Activated T-cell treated with anti-CD3 and anti-CD28 coated beads for 48 hours (primary cell): ENCODE data around the gene ACKR3.

ENCODE experiments used
- DNase-seq: peaks from one replicate; pipeline ENCODE4 v3.0.0-alpha.2; 2020; ENCODE audit warnings: low read depth

The ACKR3 gene

DNA sequence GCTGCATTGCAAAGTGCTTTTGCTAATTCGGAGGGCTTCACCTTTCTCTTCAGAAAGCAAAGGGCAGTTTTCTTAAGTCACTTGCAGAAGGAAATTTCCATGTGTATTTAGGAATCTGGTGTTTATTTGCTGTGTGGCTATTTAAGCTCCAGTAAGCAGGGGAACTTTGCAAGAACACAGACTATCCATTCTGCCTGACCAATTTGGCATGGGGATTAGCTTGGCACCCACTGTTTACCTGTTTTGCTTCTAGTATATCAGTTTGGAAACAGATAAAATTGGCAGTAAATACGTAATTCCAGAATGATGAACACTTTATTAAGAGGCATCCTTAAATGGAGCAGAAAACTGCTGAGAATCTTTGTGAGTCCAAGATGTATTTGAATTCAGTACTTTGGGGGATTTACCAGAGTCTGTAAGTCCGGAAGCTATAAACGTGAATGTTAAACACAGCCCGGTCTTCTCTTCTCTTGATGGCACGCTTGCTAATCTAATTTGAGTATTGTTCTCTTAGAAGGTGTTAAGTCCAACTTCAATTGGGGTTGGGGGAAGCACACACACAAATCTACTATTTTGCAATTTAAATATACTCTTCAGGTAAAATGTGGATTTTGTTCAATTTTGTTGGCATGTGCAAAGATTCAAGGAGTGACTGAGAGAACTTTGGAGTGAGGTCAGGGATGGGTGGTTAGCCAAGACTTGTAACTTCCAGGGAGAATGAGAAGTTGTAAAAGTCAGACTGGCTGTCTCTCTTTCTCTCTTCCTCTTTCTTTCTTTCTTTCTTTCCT, 650 bp downstream of the ACKR3 start:
- no peak for DNase-seq

DNA sequence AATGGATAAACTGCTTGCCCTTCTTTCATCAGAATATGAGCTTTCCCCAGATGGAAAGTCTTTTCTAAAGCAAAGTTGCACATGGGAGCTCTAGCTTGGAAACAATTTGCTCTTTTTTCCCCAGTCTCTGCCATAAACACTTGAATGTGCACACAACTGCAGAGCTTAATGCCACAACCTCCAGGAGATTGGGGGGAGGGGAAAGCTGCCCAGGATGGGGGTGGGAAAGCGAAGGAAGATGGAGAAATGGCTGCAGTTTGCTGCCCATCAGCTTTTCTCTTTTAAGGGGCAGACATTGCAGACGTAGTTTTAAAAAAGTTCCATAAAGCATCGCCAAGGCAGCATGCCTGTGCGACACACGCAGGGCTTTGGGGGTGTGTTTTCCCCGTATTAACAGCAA, 1.5 kb downstream of the ACKR3 start:
- no peak for DNase-seq

DNA sequence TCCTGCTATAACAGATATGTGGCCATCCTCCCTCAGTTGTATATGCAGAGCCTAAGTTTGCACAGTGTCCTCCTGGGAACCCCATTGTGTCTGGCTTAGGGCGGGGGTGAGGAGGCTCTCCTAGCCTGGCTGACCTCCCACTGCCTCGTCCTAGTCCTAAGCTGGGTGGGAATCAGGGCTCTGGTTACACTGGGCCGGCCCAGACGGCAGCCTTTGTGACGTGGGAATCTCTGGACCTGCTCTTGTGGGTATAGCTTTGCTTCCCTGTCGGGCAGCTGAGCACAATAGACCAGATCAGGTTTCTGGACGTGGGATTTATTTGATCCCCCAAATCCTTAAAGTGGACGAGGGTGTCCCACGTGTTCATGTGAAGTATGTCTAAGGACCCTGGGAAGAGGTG, 2.9 kb downstream of the ACKR3 start:
- DNase-seq = no peak

DNA sequence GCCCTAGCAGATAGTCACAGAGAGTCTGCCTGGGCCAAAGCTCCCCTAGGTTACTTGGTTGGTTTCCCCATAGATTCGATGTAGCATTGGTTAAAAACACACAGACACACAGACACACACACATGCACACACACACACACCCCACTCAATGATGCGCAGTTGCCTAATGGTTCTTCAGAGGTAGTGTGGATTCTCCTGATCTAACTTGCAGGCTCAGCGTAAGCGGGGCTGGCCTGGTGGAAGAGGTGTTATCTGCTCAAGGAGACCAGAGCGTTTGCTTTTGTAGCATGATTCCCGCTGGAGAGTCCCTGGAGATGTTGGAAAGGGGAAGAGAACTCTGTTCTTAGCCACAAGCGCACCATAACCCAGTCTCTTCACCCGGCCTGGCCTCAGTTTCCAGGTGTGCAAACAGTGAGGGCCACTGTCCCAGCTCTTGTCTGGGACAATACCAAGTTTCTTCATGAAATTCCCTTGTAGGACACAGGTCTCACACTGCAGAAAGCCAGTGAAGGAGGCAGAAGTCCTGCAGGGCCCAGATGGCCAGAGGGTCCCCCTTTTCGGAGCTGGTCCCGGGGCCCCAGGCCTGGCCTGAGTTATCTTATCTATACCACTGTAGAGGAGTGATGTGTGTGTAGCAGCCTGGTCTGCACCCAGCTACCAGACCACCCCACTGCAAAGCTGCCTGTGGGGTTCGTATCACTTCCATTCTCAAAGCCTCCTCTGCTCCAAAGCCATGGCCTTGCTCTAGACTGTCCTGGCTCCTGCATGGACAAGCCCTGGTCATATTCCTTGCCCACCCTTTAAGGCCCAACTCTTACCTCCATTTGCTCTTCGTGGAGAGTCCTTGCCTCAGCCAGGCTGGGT, 3.7 kb downstream of the ACKR3 start:
- no peak for DNase-seq

DNA sequence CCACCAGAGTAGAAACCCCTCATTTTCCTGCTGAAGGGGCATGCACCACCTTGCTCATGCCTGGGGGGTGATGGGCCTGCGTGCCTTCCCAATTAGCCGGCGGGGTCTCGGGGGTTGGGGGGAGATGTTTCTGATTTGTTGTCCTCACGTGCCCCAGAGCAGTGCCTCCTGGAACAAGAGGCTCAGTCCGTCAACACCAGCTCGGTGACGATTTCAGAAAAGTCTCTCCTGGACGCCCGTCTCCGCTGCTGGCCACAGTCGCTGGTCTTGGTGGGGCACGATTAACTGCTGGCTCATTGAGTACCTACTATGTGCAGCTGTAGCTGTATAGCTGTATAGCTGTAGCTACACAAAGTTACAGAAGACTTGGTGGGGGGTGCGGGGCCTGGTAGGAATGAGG, 4.4 kb downstream of the ACKR3 start:
- no peak for DNase-seq

DNA sequence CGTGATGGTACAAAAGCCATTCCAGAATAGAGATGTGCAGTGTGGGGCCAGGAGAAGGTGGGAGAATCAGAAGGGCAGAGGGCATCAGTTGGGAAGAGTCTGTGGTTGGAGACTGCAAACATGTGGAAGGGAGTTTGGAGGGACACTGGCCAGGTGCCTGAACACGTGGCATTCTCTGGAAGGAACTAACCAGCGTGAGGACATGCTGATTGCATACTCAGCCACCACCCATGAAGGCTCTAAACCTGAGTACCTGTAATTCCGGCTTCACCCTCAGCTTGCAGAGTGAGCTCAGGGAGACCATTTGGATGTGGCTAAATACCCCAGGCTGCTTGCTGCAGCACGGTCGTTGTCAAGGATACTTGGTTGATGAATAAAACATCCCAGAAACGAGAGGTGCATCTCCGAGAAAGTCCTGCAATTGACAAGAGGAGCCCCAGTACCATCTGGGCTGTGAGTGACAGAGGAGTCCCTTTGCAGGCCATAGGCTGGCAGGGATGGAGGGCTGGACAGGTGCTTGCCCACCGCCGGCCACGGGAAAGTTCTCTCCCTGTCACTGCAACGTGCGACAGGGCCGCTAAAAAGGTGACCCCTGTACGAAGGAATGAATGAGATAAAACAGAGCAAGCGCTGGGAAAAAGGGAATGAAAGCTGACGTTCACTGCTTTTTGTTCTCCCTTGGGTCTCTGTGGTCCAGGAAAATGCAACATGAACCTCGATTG, 5.0 kb downstream of the ACKR3 start:
- DNase-seq = no peak

DNA sequence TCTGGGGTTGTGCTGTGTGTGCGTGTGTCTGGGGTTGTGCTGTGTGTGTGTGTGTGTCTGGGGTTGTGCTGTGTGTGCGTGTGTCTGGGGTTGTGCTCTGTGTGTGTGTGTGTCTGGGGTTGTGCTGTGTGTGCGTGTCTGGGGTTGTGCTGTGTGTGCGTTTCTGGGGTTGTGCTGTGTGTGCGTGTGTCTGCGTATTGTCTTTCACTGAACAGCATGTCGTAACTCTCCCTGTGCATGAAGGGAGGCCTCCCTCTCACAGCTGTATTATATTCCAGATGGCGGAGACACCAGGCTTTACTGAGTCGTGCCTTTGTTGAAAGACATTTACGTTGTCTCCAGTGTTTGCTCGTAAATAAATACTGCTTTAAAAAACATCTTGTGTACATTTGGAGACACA, 5.9 kb downstream of the ACKR3 start:
- DNase-seq = no peak

DNA sequence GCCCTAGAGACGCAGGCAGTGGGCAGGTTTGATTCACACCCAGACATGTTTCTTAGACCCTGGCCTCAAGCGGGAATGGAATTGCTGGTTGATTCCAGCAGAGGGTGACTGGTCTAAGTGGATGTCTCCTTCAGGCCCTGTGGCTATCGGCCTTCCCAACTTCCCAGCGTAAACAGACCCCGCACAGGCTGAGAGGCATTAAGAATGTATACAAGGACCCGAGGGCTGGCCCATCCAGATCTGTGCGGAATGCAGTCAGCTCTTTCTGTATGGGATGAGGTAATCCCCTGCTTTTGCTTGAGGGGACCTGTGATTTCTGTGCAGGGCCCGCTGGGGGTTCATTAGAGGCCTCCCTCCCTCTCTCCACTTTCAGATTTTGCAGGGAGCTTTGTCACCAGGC, 6.5 kb downstream of the ACKR3 start:
- DNase-seq = no peak

DNA sequence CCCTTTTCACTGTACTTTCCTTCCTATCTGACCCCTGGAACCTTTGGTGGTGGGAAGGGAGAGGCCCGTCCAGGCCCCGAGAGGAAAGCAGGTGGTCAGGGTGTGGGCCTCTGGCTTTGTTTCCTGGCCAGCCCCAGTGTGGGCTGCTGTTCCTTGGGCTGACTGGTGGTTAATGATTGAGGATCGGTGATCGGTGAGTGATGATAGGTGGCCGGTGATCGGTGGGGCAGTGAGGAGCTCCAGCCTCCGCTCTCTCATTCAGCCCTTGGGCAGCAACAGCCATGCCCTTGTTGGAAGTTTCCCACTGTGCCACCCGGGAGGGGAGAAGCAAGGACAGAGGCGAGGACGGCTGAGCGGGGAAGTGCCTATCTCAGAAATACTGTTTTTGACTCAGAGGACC, 7.3 kb downstream of the ACKR3 start:
- no peak for DNase-seq

DNA sequence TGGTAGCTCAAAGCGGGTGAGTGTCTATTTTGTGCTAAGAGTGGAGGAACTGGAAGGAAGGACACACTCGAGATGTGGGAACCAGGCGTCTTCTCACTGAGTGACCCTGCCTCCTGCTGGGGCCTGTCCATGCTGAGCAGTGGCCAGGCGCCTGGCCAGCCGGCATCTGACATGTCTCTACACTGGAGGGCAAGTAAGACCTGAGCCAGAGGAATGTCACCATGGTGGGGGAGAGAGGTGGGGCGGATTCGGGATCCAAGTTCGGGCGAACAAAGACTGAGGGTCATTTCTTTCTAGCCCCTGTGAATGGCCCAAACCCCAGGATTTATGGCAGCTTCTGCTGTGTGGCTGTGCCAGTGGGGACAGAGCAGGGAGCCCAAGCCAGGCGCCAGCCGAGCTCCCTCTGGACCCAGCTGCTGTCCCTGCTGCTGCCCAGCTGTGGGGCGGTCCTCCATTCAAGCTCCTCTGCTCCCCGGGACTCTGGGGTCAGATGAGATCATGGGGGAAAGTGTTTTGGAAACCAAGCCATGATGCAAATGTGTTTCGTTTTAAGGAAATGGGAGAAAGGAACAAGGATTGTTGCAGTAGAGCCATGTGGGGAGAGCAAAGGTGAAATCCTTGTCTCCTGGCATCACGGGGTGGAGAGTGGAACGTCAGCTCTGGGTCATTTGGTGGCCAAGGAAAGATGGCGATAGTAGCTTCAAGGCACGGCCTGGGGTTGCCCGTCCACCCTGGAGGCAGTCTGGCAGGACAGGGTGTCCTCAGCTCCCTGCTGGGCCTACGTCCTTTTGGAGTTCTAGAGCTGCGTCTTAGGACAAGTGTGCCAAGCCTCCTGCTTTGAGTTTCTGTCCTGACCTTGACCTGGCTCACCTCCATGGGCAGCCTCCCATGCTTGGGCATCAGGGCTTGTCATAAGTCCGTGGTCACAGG, 8.1 kb downstream of the ACKR3 start:
- no peak for DNase-seq

DNA sequence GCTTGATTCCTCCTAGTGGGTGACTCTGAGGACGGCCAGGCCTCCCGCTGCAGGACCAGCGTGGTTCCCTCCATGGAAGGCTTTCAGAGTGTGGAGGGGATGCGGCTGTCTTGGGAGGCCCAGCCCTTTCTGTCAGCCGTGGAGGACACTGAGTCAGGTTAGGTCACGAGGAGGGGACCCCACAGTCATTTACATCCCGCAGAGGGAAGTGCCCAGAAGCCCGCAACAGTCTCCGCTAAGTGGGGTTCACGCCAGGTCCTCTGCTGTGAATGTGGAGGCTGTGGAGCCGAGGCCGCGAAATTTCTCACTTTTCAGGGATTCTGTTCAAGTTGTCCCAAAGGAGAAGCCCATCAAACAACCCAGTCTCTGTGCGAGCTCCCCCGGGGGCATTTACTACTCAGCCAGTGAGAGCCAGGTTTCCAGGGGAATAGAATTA, 8.8 kb downstream of the ACKR3 start:
- no peak for DNase-seq

DNA sequence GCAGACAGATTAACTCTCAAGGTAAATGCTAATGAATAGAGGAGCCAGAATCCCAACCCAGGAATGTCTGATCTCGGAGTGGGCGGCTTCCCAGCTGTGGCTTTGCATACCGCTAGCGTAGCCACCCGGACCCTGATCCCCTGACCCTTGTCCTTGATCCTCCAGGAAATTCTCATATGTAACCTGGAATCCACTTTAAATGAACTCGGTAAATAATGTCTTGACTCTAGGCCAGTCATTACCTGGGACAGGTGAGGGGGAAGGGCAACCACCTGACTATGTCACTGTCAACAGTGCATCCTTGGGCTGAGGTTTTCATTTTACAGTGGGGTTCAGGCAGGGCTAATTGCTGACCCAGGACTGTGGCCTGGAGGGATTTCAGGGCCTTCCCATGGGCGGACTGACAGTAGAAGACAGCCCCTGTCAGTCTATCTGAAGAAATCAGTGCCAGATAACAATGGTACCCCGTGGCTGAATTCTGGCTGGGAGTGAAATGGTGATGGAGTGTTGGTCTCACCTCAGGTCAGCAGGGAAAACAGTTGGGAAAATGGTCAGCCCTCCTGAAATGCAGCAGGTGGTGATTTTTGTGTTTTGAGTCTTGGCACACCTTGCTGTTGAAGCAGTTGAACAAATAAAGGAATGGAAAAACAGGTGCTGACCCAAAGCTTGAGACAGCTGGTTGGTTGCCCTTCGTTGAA, 9.6 kb downstream of the ACKR3 start:
- DNase-seq = no peak

DNA sequence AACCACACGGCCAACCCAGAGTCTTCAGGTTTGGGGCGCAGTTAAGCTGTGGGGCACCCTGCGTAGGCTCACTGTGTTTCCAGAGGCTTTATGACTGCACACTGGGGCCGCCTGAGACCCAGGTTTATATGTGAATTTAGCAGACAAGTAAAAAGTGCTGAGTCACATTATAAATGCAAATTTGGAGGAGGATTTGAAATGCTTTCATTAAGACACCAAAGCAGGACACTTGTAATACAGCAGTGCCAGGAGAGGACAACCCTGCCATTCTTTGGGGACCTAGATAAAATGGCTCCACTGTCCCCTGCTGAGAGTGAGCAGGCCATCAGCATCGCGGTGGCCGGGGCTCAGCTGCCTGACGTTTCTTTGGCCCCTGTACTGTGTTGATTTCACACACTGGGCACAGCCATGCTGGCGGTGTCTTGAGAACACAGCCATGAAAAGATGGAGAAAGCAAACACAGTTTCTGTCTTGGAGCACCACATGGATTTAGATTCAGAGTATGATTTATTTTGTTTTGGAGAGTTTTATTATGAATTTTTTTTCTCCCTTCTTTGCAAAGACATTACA, 10.2 kb downstream of the ACKR3 start:
- DNase-seq = no peak

DNA sequence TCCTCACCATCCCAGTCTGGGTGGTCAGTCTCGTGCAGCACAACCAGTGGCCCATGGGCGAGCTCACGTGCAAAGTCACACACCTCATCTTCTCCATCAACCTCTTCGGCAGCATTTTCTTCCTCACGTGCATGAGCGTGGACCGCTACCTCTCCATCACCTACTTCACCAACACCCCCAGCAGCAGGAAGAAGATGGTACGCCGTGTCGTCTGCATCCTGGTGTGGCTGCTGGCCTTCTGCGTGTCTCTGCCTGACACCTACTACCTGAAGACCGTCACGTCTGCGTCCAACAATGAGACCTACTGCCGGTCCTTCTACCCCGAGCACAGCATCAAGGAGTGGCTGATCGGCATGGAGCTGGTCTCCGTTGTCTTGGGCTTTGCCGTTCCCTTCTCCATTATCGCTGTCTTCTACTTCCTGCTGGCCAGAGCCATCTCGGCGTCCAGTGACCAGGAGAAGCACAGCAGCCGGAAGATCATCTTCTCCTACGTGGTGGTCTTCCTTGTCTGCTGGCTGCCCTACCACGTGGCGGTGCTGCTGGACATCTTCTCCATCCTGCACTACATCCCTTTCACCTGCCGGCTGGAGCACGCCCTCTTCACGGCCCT, 11.2 kb downstream of the ACKR3 start:
- DNase-seq = no peak

DNA sequence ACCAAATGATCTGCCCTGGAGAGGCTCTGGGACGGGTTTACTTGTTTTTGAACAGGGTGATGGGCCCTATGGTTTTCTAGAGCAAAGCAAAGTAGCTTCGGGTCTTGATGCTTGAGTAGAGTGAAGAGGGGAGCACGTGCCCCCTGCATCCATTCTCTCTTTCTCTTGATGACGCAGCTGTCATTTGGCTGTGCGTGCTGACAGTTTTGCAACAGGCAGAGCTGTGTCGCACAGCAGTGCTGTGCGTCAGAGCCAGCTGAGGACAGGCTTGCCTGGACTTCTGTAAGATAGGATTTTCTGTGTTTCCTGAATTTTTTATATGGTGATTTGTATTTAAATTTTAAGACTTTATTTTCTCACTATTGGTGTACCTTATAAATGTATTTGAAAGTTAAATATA, 11.9 kb downstream of the ACKR3 start:
- no peak for DNase-seq

DNA sequence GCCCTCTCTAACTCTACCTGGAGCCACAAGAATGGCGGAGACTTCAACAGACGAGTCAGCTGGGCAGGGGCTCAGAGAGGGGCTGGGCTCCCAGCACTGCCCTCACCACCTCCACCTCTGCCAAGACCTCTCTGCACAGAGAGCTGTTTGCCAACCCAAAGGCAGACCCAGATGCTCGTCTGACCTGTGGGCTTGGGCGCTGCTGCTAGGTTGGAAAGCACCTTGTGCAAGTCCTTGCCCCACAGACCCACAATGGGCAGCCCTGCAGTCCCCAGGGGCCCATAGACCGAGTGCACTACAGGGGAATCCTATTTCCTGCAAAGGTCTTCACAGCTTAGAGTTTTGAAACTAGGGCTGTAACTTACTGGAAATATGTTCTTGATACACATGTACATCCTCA, 13.3 kb downstream of the ACKR3 start:
- DNase-seq = no peak

DNA sequence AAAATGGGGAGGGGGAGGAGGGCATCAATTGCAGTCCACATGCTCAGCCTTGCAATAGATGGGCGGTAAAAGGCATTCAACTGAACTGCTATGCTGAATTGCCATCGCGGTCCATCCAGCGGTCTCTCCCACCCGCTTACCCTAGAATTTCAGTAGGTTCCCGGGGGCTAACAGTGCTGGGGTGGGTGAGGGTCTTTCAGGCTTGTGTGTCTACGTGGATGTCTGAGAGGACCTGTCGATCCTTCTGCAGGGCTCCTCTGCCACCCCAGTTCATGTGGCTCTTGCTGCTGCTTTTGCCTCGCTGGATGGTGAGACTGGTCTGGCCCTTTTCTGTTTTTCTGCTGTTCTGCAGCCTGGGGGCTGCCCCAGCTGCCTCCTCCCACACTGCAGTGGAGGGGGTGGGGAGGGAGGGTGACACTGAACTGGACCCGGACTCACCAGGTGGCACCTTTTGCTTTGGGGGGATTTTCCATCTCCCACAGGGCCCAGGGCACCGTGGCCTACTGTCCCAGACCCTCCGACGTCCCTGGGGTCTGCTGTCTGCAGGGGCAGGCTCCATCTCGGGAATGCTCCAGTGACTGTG, 14.1 kb downstream of the ACKR3 start:
- DNase-seq = no peak

DNA sequence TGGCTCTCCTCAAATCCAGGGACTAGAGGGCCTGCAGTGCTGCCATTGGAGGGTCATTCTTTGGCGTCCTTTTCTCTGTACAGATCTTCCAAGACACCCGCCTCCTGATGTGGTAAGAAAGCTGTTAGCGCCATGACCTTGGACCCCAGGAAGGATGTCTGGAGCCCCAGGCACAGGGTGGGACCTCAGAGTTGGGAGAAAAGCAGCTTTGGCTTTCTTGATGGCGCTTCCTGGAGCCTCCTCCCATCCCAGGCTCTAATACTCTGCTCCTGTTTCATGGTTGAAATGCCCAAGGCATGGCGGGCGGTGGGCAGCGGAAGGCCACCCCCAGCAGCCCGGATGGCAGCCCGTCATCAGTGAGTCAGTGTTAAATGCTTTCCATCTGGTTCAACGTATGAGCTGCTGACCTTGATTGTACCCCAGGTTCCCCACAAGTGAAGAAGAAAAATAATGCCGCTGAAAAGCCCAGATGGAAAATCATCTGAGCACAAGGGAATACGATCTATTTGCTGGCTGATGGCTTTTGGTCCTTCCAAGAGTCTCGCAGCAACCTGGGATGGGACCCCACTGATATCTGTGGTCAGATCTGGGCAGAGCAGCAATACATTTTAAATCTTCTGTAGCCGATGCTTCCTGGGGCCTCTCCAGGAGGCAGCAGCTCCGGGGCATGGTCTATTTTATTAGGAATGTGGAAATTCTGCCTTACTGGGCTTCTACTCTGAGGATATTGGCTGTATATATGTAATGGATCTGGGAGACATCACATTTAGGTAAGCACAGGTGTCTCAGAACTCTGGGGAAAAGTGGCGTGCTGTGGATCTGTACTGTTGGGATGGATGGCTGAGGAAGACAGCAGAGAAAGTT, 15.1 kb downstream of the ACKR3 start:
- DNase-seq = no peak

DNA sequence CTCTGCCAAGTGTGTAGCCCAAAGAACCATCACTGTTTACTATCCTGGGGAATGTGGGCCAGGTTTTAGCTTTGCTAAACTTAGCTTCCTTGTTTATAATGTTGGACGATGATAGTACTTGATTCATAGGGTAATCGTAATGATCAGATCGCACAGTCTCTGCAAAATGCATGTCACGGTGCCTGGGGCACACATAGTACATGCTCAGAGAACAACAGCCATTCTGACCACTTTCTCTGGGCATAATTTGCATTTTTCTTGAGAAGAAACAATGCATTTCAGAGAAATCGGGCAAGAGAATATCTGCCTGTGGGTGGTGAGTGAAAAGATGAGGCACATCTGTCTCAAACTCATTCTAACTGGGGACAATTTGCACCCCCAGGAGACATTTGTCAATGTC, 16.3 kb downstream of the ACKR3 start:
- DNase-seq = no peak
